Posterior cingulate gyrus (tissue), 11 donors: ENCODE results near the gene PRDM16.

Experiments
- DNase-seq, 10 donors: peaks; one replicate each; pipeline versions ENCODE4 v3.0.0 to v3.0.0-alpha.2; 2020 to 2021; ENCODE audit warnings: mixed read lengths in 3 of 10
- intact Hi-C: fragments of 100-400 bp; cut with DNase I; formaldehyde crosslinking; loops from one replicate; pipeline ENCODE4 v1.15.1; 2023

The PRDM16 gene

DNA sequence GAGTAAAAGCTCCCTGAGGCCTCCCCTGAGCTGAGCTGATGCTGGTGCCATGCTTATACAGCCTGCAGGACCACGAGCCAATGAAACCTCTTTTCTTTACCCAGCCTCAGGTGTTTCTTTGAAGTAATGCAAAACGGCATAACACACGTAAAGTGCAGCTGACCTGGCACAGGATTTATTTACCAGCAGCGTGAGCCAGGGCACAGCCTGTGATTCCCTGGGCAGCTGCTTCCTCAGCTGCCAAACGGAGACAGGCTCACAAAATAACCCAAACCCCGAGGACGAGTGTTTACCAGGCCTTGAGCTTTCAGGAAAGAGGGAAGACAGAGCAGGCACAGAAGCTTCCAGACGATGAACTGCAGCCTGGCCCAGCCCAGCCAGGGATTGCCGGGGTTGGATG is 264.9 kb downstream of the PRDM16 start:
- DNase-seq = peak in 1 of 10 donors; percentile 42
- intact Hi-C loops = no loop called here

DNA sequence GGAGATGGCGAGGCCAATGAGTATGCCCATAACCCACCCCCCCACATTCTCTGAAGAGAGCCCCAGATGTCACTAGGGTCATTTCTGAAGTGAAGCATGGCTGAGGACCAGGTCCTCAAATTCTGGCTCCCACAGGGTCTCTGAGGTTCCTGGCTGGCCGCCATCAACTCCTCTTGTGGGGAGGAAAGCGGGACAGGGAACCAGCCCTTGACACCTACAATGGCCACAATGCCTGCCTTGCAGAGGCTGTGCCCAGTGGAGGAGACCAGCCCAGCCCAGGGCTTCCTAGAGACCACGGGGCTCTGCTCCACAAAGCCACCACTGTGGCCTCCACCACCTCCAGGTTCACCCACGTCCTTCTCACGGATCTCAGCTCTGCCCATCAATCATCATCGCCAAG is 265.4 kb downstream of the PRDM16 start:
- intact Hi-C loops = no loop called here
- no peak for DNase-seq

GRCh38 chr1:3335754-3336640 is 267.0 kb downstream of the PRDM16 start:
- no peak for DNase-seq
- intact Hi-C loops = no loop called here

DNA sequence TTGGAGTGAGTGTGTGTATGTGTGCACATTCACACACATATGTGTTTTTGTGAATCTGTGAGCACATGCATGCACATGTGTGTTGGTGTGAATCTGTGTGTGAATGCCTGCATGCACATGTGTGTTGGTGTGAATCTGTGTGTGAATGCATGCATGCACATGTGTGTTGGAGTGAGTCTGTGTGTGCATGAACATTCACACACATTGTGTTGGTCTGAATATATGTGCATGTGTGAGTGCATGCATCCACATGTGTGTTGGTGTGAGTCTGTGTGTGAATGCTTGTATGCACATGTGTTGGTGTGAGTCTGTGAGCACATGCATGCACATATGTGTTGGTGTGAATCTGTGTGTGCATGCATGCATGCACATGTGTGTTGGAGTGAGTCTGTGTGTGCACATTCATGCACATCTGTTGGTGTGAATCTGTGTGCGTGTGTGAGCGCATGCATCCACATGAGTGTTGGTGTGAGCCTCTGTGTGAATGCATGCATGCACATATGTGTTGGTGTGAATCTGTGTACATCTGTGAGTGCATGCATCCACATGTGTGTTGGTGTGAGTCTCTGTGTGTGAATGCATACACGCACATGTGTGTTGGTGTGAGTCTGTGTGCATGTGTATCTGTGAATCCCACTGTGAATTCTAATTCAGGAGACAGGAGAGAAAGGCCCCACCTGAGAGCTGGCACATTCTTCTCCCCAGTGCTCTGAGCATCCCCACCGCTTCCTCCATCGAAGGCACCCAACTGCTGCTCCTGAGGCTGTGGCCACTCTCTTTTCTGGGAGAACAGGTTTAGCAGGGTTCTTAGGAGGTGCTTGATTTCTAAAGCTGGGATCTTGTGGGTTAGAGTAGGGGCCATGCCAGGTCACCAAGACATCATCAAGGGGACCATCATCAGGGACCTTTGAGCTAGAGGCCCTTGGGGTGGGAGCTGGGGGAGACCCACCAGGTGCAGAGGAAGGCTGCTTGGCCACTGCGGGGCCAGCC is 267.9 kb downstream of the PRDM16 start:
- DNase-seq = no peak
- intact Hi-C loops = no loop called here

- no peak for DNase-seq
- intact Hi-C loops = no loop called here
These were observed 269.1 kb downstream of the PRDM16 start for GRCh38 chr1:3337798-3338724.

DNA sequence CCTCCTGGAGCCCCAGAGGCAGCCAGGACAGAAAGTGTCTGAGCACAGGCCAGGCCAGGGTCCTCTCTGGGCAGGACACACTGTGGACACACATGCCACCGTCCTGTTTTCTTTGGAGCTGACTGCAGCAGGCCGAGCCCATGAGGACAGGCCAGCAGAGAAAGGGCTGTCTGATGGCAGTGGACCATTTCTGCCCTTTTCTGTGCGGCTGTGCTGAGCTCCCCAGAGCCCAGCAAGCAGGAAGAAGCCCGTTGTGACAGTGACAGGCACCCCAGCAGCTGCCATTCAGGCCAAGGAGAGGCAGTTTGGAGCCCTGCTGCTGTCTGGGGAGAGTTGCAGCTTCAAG is 269.7 kb downstream of the PRDM16 start:
- intact Hi-C loops = no loop called here
- no peak for DNase-seq

DNA sequence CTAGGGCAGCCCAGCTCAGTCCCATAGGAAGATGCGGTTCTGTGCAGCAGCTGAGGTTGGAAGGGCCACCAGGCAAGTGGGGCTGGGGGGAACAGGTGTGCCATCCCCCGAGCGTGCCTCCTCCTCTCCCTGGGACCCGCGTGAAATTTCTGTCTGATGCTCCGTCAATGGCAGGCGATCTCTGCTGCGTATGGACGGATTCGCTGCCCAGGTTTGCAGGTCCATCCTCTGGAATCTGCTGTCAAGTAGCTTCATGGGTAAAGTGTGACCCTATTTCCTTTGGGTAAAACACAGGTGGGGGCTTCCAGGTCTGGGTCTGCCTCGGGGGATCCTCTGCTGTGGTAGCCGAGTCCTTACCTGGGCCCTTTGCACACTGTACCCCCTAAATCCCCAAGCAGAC is 270.9 kb downstream of the PRDM16 start:
- no peak for DNase-seq
- intact Hi-C loops = no loop called here

- intact Hi-C loops = no loop called here
- no peak for DNase-seq
These were observed 271.7 kb downstream of the PRDM16 start for GRCh38 chr1:3340548-3341235.

DNA sequence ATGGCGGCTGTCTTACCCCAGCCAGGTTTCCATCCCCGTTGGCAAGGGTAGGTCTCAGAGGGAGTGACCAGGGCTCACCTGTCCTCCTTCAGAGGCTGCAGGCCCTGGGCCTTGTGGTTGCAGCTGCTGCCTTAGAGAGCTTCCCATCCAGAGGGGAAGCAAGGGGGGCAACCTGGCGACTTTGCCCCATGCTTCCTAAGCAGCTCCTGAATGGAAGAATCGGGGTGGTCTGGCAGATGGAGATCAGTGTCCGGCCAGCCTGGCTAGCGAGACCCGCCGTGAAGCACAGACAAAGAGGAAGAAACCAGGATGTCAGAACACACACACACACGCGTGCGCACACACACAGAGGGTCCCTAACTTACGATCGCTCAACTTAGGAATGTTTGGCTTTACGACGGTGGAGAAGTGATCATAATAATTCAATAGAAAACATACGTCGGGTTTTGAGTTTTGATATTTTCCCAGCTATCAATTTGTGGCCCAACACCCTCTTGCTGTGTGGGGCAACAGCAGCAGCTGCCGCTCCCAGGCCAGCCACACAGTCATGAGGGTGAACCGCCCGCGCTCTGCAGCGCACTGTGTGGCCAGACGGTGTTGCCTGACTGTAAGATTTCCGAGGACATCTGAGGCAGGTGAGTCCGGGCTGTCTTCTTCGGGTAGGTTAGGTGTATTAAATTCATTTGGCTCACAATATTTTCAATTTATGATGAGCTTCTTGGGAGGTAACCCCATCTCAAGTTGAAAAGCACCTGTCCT is 272.4 kb downstream of the PRDM16 start:
- intact Hi-C loops = no loop called here
- no peak for DNase-seq

DNA sequence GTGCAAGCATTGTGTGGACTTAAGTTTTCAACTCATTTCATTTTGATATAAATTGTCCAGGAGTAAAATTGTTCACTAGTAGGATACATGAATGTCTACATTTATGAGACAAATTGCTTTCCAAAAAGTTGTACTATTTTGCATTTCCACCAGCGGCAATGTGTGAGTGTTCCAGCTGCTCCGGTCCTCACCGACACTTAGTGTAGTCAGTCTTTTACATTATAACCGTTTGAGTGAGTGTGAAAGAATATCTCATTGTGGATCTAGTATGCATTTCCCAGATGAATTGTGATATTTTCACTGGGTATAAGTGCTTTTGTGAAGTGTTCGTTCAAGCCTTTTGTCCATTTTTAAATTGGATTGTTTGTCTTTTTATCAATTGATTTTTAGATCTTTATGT is 274.0 kb downstream of the PRDM16 start:
- intact Hi-C loops = no loop called here
- no peak for DNase-seq

DNA sequence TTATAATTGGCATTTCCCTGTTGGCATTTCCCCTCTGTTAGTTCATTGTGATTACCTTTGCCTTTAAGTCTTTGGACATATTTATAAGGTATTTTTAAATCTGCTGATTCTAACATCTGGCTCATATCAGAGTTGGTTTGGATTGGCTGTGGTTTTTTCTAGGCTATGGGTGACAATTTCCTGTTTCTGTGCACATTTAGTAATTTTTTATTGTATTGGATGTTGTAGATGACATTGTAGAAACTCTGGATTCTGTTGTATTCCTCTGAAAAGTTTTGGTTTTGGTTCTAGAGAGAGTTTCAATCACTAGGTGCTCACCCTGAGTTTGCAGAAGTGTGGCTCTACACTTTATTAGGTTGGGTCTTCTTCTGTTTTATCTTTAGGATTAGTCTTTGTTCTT is 275.4 kb downstream of the PRDM16 start:
- intact Hi-C loops = no loop called here
- DNase-seq = no peak

GRCh38 chr1:3345792-3346191 is 276.8 kb downstream of the PRDM16 start:
- intact Hi-C loops = no loop called here
- DNase-seq = peak in 4 of 10 donors; percentile 44 to 84 (median 52)

DNA sequence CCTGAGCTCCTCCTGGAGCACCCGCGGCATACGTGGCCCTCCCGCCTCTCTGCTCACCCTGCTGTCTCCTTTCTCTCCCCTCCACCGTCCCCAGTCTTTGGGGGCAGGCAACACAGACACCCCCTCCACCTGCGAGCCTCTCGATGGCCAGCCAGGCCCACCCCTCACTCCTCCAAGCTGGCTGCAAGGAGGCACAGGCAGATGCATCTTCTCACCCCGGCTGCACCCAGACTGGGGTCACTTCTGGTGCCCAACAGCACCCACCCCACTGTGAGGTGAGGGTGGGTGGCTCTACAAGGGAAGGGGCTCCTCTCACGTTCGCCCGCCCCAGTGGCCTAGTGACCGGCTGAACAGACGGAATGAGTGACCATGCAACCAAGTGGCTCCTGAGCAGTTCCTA is 277.5 kb downstream of the PRDM16 start:
- intact Hi-C loops = no loop called here
- no peak for DNase-seq

DNA sequence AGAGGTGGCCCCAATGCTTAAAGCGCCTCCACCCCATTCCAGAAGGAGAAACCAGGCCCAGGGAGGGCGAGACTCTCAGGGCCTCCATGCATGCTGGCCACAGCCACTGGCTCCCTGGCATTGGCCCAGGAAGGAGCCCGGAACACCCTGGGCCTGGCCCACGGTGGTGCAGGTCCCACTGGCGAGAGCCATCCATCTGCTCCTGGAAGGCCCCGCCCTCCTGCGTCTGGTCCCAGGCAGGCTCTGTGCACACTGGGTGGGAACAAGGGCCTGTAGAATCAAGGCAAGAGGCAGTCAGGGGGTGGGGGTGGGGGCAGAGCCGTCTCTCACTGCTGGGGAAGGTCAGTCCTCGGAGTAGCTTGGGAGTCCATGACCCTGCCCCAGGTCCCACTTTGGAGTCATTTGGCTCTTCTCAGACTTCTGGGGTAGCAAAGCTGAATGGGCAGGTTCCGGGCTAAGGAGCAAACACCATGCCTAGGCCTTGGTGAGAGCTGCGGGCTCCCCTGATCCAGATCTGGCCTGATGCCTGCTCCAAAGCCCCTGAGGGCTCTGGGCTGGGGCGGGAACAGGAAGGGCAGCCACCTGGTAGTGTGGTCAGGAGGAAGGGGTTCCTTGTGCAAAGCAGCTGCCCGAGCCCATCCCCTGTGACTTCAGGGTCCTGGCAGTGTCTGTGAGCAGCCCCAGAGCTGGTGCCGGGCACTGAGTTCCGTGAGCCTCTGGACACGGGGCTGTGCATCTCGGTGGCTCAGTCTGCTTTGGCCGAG is 278.4 kb downstream of the PRDM16 start:
- intact Hi-C loops = no loop called here
- no peak for DNase-seq

- intact Hi-C loops = no loop called here
- DNase-seq = peak; percentile 34 to 93 (median 64)
These were observed 279.3 kb downstream of the PRDM16 start for GRCh38 chr1:3348196-3348865.

GRCh38 chr1:3349161-3349967 is 280.4 kb downstream of the PRDM16 start:
- intact Hi-C loops = no loop called here
- DNase-seq = no peak

DNA sequence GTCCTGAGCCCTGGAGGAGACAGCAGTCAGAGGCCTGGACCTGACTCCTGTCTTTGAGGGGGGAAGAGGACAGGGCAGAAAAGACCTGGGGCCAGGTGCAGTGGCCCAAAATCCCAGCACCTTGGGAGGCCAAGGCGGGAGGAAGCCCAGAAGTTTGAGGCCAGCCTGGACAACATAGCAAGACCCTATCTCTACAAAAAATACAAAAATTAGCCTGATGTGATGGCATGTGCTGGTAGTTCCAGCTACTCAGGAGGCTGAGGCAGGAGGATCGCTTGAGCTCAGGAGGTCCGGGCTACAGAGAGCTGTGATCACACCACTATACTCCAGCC is 280.9 kb downstream of the PRDM16 start:
- DNase-seq = no peak
- intact Hi-C loops = no loop called here
